Anterior cingulate cortex (tissue), 58 donors: ENCODE measurements around the gene EDC3.
A peak's percentile ranks its signal among the peaks of the same experiment; 100 is the strongest.
"Not testable (repeated sequence)": the region's sequence is repeated elsewhere in the genome, so short reads cannot be mapped to it uniquely, and the experiment has no call there.

Experiments used
- DNase-seq, 58 donors: peaks; one replicate each; lab custom pipeline; 2025; lab: John Stamatoyannopoulos, UW

Gene EDC3

DNA sequence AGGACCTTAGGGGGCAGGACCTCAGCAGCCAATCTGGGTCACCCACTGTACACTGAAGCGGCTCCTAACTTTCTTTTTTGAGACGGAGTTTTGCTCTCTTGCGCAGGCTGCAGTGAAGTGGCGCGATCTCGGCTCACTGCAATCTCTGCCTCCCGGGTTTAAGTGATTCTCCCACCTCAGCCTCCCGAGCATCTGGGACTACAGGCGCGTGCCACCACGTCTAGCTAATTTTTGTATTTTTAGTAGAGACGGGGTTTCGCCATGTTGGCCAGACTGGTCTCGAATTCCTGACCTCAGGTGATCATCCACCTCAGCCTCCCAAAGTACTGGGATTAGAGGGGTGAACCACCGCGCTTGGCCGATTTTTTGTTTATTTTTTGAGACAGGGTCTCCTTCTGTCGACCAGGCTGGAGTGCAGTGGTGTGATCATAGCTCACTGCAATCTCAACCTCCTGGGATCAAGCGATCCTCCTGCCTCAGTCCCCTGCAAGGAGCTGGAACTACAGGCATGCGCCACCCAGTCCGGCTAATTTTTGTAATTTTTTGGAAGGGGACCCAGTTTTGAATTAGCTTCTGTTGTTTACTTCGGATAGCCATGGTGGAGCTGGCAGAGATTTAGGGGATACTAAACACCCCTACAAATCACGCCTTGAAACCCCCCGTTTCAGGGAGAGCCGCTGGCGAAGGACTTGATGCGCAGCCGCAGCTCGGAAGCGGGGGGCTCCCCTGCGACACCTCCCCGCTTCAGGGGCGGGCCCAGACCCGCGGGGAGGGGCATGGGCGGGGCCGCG, 81.7 kb downstream of the EDC3 start:
- DNase-seq = peak in 6 of 58 donors; percentile 31 to 71 (median 62)

DNA sequence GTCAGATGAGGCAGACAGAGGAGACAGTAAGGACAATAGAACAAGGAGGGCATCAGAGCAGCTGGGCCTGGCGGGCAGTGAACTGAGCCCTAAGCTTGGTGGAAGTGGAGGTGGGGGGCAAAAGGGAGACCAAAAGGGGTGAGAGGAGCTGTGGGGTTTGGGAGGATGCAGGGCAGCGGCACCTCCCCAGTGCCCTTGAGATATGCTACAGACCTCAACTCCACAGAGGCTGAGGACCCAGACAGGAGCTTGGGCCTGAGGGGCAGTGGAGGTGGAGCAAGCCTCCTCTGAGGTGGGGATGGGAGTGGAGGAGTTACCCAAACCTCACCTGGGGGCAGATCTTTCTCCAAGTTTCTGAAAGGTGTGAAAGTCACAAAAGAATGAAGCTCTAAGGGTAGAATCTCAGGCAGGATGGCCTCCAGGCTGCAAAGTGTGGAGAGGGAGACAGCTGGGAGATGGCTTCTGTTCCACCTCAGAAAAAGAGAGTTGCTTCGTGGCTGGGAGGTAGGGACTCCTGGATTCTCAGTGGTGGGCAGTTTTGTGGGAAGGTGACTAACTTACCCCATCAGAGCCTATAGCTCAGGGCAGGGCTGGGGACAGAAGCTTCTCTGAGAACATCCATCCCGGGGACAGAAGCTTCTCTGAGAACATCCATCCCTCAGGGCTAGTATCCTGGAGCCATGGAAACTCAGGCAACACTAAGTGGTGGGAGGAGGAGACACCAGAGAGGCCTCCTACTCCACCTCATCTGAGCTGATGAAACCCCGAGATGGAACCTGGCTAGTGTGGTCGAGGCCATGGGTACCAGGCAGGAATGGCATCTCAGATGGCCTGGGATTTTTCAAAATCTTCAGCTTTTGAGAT, 82.5 kb downstream of the EDC3 start:
- DNase-seq = no peak

DNA sequence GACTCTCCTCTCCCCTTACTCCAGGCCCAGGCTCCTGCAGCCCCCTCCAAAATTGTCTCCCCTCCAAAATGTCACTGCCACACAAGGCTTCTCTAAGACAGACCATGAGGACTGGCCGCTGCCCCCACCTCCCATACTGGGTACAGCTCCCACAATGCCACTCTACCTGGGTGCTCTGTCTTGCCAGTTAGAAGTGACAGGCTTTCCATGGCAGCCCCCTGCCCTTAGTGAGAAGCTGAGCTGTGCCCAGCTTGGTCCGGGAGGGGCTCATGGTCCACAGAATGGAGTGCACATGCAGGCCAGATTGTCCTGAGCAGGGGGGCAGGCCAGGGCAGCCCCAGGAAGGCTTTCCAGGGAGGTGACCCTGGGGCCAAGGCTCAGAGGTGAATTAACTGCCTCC, 83.1 kb downstream of the EDC3 start:
- no peak for DNase-seq

DNA sequence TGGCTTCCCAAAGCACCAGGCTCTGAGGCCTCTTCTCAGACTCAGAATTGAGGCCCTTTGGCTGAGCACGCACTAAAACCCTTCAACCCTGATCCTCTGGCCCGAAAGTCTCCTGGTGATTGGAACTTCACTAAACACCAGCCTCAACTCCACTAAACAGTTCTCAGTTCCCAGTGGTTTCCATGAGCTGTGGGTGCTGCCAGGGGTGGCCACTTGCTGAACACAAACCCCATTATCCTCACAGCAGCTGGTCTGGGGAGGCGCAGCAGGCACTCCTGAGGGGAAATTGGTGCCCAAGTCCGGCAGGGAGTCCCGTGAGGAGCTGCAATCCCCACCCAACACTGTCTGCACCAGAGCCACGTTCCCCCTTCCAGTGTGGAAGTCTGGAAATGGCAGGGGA, 84.0 kb downstream of the EDC3 start:
- DNase-seq = no peak

DNA sequence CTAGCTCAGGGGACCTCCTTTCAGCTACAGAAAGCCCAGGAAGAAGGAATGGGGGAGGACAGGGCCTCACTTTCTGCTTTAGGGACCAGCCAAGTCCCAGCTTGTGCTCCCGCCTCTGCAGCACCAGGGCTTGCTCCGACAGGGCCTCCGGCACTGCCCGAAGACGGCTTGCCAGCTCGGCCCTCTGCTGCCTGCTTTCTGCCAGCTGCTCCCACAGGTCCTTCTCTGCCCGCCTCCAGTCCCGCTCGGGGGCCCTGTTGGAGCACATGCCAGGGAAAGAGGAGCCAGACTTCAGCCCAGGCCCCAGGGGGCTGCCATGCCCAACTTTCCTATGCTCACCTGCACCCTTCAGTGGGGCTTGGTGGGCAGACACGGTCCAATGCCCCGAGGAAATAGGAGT, 84.5 kb downstream of the EDC3 start:
- DNase-seq = no peak

DNA sequence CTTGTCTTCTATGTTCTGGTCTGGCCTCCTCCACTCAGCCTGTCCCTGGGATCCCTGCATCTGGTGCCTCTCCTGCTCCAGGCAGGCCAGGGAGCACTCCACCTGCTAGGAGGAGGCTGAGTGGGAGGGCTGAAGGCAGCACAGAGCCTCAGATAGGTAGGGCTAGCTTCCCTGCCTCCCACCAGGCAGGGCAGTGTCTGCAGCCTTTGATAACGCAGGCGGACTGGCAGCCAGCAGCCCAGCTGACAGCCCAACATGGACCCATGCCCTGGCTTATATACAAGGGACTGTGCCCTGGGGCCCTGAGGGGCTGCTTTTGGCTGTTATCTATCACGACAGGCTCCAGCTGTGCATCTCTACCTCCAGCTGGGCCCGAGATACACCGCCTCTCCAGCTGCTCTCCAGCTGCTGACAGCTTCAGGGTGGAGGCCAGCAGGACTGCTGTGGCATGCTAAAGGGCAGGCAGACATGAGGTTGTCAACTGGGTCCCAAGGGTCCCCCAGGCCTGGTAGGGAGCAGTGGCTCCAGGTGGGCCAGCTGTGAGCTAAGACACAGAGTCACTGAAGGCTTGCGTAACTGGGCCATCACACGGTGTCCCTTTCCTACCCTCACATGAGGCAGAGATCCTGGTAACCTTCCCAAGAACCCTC, 85.4 kb downstream of the EDC3 start:
- no peak for DNase-seq

DNA sequence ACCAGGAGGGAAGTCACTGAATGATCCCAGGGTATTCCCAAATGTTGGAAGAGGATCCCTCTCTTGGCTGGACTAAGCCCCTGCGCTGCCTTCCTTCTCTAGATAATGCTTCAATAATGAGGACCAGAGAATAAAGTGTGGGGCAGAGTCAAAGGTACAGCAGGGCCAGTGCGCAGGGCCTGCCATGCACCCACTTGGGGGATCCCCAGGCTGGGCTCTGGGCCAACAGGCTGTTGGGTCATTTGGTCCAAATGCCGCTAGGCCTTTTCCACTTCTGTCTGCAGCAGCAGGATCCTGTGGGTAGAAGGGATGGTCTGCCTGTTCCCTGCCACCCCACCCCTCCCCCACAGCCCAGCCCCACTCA, 85.9 kb downstream of the EDC3 start:
- DNase-seq = no peak

DNA sequence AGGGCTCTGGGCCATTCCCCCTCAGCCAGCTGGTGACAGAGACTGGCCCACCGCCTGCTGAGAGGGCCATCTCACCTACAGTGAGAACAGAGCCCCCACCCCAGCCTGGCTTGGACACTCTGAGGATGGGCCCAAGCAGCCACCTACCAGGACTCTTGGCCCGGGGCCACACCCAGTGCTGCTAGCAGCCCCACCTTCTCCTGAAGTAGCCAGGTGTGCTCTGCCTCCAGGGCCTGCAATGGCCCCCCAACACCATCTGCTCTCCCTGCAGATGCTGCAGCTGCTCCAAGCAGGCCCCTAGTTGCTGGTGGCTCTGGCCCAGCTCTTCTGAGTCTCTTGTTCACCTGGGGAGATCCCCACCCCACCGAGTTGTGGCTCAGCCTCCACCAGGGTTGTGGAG, 87.0 kb downstream of the EDC3 start:
- no peak for DNase-seq

DNA sequence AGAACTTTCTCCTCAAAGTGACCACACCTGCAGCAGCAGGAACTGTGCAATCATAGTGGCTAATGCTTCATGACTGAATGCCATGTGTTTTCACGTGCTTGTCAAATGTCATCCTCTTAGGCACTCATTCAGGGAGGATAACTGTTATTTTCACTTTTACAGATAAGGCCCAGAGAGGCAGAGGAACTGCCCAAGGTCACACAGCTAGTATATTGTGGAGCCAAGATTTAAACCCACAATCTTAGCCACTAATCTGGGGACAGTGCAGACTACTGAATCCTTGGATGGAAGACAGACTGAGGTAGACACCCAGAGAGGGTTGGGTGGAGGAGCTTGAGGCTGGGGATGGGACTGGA, 90.1 kb downstream of the EDC3 start:
- DNase-seq = no peak

DNA sequence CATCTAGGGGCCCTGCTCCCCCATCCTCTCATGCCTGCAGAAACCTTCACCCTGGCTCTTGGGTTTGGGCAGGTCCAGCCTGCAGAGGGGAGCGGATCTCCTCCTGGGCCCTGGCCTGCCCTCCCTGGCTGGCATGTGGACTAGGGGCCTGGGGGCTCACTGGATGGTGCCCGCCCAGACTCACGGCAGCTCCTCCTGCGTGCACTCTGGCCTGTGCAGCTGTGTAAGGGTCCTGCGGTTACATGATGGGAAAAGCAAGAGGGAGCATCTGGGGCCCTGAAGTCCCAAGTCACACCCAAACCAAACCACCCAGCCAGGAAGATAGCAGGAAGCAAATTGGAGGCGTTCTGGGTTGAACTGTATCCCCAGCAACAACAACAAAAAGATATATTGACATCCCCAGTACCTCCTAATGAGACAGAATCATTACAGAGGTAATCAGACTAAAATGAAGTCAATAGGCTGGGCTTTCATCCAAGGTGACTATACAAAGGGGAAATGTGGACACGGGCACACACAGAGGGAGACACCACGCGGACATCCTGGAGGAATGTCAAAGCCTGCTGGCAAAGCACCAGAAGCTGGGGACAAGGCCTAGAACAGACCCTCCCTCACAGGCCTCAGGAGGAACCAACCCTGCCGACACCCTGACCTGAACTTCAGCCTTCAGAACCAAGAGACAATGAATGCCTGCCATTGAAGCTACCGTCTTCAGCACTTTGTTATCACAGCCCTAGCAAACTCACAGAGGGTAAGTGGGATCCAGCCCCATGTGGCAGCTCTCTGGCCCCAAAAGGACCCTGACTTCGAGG, 90.6 kb downstream of the EDC3 start:
- peak in 1 of 58 donors; percentile 16 for DNase-seq

DNA sequence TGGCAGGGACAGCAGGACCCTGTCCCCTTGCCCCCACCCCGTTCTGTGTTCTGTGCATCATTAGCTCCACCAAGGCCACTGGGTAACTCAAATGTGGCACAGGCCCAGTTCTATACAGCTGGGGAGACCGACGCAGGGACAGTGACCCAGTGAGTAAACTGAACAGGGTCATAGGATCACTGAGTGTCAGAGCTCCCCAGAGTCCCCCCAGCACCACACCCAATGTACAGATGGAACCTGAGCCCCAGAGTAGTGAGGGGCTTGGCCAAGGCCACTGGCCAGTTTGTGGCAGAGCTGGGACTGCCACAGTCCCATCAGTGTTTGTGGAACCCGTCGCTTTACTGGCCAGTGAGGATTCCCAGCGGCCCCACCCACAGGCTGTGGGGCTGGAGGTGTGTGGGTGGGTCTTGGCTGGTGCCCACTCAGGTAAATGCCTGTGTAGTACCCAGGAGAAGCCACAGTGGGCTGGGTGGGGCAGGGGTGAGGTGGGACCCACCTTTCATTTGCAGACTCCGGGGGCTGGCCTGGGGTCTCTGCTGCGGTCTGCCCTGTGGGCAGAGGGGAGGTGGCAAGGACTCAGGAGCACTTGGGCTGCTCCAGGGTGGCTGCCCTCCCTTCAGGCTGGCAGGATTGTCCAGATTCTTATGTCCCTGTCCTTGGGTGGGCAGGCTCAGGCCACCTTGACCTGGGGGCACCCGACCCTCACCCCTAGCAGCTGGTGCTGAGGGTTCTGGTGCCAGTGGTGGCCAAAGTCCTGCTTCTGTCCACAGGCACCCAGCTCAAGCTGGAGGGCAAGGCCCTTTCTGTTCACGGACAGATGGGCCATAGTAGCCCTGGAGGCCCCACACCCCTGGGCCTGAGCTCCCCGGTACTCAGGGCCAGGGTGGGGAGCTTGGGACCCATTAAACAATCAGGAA, 91.8 kb downstream of the EDC3 start:
- no peak for DNase-seq

DNA sequence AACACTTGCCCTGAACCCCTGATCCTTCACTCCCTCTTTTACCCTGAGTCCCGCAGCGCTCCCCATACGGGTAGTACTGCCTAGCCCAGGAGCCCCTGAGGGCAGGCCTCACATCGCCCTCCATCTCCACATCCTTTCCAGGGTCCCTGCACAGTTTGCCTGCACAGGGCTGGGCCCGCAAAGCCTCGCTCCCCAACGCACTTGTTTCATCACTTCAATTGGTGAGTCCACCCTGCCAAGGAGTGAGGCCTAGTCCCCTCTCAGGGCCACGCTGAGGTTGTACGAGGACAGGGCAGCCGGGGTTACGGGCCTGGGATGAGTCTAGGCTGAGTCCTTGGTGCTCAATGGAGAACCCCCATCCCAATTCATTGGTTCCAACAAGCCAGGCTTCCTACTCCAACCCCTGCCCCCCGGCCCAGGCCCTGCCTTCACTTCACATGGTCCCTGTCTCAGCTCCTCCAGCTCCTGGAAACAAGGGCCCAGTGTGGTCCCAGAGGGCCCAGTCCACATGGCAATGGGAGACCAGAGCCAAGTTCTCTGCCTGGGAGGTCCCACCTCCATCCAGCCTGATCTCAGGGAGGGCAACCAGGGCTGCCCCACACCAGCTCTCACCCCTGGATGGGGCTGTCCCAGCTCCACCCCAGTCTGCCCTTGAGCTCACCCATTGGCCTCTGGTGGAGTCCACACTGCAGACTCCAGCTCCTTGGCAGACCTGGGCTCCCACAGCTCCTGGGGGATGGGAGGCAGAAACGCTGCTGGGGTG, 92.6 kb downstream of the EDC3 start:
- no peak for DNase-seq

DNA sequence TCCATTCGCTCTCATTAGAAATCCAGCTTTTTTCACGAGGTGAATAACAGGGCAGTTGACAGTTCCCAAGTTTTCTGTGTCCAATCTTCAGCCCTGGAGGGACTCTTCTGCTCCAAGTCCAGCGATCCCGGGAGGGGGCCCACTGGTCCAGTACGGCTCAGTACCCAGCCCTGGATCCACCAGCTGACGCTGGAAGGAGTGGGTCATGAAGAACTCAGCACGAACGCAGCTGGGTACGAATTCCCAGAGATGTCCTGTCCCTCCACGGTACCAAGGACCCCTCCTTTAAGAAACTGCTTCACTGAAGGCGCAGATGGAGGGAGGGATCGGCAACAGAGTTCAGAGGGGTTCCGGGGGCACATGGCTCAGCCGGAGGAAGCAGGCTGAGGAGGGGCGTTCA, 96.7 kb downstream of the EDC3 start:
- DNase-seq = no peak

DNA sequence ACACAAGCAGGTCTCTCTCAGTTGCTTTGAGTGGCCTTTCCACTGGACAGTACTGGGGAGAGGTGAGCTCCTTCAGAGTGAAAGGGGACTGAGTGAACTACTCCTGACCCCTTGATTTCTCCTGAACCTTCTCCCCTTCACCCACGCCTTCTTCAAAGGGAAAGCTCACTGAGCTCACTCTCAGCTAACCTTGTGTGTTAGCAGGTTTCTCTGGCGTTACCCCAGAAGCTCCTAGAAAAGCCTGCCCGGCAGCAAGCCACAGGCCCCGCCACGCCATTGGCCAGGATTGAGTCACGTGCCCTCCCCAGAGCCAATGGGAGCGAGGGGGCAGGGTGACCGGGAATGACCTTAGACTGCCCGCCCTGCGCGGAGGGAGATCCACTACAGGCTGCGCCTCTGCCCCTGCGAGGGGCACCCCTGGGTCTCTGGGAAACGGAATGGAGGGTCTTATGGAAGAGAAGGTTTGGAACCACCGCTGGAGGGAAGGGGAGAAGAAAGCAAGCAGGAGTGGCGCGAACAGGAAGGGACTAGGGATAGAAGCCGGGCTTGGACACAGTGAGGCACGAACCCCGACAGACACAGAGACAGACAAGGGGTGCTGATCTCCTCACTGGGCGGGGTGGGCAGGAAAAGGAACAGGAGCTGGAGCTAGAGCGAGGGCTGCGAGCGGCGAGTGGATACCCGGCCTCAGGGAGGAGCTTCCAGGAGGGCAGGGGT, 97.5 kb downstream of the EDC3 start:
- peak; percentile 46 to 96 (median 89) for DNase-seq

DNA sequence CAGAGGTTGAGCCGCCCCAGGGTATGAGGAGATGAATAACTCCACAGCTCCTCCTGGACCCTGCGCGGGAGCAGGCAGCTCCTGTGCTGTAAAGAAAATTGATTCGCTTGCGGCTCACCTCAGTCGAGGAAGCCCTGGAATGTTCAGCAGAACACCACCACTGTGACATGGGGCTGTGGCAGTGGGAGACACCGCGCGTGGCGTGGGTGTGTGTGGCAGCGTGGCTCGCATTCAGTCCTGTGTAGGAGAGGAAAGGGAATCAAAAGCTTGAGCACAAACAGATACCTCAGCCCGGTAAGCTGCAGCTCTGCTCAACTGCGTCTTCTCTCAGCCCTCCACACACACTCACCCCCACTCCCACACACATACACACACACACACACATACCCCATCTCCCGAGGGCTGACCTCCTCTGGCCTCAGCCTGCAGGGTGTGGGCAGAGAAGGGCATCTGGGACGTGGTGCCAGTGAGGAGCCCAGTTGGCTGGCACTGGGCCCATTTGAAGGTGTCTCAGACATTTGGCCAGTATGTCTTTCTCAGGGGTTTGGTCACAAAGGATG, 98.6 kb downstream of the EDC3 start:
- not testable (repeated sequence) for DNase-seq

DNA sequence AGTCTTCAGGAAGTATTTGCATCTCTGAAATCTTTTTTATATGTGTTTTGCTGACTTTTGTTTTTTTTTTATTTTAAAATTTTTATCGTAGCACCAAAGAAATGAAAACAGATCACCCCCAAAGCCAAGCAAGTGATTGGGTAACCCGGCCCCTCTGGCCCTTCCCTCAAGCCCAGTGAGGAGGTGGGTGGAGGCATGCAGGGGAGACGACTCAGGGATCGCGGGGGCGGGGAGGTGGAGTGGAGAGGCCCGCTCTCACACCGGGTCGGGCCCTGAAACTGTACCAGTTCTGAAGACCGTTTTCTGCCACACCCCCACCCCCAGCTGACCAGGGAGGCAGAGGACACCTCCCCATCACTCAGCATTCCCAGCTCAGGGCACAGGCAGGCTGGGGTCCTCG, 99.1 kb downstream of the EDC3 start:
- DNase-seq = not testable (repeated sequence)

DNA sequence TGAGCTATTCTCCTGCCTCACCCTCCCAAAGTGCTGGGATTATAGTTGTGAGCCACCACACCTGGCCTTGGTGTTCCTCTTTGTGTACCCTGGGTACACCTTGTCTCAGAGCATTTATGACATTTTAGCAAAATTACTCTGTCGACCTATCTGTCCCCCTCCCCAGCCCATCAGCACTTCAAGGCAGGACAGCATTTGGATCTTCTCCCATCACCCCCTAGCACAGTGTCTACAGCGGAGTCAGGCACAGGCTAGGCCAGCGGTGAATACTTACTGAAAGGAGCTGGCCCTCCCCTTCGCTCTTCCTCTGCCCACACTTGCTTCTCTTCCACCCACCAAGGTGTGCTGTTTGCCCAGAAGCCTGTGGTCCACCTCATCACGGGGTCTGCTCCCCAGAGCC, 100.6 kb downstream of the EDC3 start:
- DNase-seq = no peak

DNA sequence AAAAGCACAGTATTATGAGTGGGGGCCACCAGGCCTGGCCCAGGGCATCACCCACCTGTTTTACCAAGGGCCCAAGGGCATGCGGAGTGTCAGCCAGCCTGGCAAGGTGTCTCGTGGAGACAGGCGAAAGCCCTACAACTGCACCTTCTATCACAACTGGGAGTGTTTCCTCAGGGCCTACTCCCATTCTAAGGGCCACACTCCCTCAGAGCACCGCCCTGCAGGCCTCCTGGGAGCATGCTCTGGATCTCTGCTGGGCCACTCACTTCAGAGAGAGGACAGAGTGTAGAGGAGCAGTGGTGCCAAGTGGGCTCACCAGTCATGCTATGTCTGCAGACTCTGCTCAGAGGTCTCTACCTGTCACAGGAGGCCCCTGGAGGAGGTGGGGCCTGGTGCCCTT, 101.4 kb downstream of the EDC3 start:
- no peak for DNase-seq
